ENCODE data around the gene SNRK. TPM values are rescaled to one million over a fixed set of nuclear protein-coding genes. Genes with fewer than 3 reads are reported as not detected.

SNRK gene, protein sequence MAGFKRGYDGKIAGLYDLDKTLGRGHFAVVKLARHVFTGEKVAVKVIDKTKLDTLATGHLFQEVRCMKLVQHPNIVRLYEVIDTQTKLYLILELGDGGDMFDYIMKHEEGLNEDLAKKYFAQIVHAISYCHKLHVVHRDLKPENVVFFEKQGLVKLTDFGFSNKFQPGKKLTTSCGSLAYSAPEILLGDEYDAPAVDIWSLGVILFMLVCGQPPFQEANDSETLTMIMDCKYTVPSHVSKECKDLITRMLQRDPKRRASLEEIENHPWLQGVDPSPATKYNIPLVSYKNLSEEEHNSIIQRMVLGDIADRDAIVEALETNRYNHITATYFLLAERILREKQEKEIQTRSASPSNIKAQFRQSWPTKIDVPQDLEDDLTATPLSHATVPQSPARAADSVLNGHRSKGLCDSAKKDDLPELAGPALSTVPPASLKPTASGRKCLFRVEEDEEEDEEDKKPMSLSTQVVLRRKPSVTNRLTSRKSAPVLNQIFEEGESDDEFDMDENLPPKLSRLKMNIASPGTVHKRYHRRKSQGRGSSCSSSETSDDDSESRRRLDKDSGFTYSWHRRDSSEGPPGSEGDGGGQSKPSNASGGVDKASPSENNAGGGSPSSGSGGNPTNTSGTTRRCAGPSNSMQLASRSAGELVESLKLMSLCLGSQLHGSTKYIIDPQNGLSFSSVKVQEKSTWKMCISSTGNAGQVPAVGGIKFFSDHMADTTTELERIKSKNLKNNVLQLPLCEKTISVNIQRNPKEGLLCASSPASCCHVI
- total RNA-seq (10 to 100 TPM; 35.1 to 47.9 (median 42.1) TPM), polyA plus RNA-seq (10 to 100 TPM; 10.2 to 17.9 (median 17.1) TPM)

DNA sequence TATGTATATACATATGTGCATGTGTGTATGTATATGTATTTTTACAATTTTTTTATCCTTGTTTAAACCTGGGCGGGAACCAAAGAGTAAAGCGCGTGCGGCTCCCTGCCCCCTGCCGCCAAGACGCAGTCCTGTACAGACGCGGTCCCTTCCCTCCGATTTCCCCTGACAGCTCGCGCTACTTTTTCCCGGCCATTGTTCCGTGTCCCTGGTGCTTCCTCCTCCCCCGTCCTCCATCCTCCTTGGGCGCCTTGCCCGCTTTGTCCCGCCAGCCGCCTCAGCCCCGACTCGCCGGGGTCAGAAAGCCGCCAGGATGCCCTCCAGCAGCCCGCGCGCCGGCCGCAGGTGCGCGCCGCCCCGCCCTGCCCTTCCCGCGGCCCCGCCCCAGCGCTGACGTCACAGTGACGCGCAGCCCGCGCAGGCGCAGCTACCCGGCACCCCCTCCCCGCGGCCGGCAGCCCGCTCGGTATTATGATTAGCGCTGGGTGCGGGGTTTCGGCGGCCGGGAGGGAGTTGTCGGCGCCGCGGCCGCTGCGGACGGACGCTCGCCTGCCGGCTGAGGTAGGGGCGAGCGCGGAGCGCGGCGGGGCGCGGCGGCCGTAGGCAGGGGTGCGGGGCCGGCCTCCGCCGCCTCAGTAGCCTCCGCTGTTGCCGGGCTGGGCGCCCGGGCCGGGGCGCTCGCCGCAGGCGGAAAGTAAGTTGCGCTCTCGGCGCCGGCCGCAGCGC lies at the start of gene SNRK:
TSS of gene SNRK (plus strand) at position 426 of the 726 bp plus-strand sequence. CDS start 16,664 bp downstream, outside the sequence.
- WGBS, 2 donors = 0 to 1% methylated on average over 91 of the region's 91 CpGs
- peak within 1 kb of the TSS; percentile 87 to 96 (median 91) for H3K27ac ChIP-seq
- H3K4me1 ChIP-seq = peaks cover 0 to 45% (median 39%) of the 10 kb centered on the region in 4 donors
- H3K27me3 ChIP-seq = no peaks in the 10 kb centered on the region
- no peaks in the 10 kb centered on the region for H3K36me3 ChIP-seq
- no peaks in the 10 kb centered on the region for H3K9me3 ChIP-seq
- H3K4me3 ChIP-seq = peak within 1 kb of the TSS; percentile 54 to 71 (median 66)
- DNase-seq = peak; percentile 93
- intact Hi-C loops (cut with DNase I) = loop anchor here (5.0 kb wide), 8 partner anchors 41 to 406 kb away; partner anchors contain the start of genes ABHD5, ANO10 and POMGNT2
- TF ChIP-seq POLR2A (IDR thresholded peaks at IDR 0.05) (peak in 1 of 2 donors; percentile 23), EP300 (IDR thresholded peaks at IDR 0.05) (peak in 1 of 4 donors; percentile 29), POLR2AphosphoS5 (IDR thresholded peaks at IDR 0.05) (peak; percentile 91 to 97 (median 93))
- TF ChIP-seq, protein P1, sequence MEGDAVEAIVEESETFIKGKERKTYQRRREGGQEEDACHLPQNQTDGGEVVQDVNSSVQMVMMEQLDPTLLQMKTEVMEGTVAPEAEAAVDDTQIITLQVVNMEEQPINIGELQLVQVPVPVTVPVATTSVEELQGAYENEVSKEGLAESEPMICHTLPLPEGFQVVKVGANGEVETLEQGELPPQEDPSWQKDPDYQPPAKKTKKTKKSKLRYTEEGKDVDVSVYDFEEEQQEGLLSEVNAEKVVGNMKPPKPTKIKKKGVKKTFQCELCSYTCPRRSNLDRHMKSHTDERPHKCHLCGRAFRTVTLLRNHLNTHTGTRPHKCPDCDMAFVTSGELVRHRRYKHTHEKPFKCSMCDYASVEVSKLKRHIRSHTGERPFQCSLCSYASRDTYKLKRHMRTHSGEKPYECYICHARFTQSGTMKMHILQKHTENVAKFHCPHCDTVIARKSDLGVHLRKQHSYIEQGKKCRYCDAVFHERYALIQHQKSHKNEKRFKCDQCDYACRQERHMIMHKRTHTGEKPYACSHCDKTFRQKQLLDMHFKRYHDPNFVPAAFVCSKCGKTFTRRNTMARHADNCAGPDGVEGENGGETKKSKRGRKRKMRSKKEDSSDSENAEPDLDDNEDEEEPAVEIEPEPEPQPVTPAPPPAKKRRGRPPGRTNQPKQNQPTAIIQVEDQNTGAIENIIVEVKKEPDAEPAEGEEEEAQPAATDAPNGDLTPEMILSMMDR (IDR thresholded peaks at IDR 0.05) = peak in 2 of 4 experiments; percentile 29 to 35

DNA sequence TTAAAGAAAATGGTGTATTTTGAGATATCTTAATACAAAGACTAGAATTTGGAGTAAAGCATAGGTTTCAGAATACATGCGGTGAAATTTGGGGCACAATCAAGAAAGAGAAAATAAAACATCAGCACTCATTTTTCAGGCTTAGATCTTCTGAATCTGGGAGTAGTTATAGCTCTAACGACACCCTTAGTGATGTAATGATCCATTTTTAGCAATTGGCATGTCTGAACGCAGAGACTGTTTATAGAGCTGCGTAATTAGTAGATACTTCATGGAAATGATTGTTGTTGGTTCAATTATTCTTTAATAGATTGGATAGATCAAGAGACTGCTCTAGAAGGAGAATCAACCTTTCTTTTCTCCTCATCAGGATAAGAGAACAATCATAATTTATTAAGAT lies 47.5 kb upstream of the SNRK start:
- Histone ChIP-seq H3K9me3 (no peaks in the 10 kb centered on the region), H3K27ac (no peak overlapping the region), H3K4me3 (no peak overlapping the region), H3K36me3 (no peaks in the 10 kb centered on the region), H3K27me3 (no peaks in the 10 kb centered on the region), H3K4me1 (no peaks in the 10 kb centered on the region)
- no peak for DNase-seq
- intact Hi-C loops (cut with DNase I) = no loop called here
- WGBS, 2 donors = 62 to 66% methylated on average over 4 of the region's 4 CpGs
- TF ChIP-seq, protein P1 (IDR thresholded peaks at IDR 0.05) = no peak
- TF ChIP-seq POLR2AphosphoS5 (IDR thresholded peaks at IDR 0.05) (no peak), POLR2A (IDR thresholded peaks at IDR 0.05) (no peak), EP300 (IDR thresholded peaks at IDR 0.05) (no peak)

DNA sequence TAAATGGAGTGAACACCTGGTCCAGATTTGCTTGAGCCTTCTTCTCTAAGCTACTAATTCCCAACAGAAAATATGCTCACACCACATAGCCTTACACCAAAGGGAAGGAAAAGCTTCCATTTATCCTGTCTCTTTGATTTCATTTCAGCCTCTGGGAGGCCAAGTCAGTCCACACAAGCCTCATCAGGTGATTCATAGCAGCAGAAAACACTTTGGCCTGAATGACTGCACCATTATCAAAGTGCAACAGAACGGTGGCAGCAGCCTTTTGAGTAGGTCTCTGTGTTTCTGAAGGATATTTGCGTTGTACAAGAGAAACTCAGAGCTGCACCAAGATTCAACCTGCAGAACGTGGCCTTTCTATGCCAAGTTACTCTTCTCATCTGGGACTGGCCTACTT lies 46.6 kb upstream of the SNRK start:
- no peak for DNase-seq
- H3K27ac ChIP-seq = no peak overlapping the region
- H3K4me3 ChIP-seq = no peak overlapping the region
- 90% methylated on average over 3 of the region's 3 CpGs for WGBS, 2 donors
- no peaks in the 10 kb centered on the region for H3K9me3 ChIP-seq
- intact Hi-C loops (cut with DNase I) = no loop called here
- no peaks in the 10 kb centered on the region for H3K36me3 ChIP-seq
- H3K27me3 ChIP-seq = no peaks in the 10 kb centered on the region
- no peak for TF ChIP-seq POLR2AphosphoS5 (IDR thresholded peaks at IDR 0.05)
- TF ChIP-seq EP300 (IDR thresholded peaks at IDR 0.05) = no peak
- TF ChIP-seq, protein P1 (IDR thresholded peaks at IDR 0.05) = no peak
- no peak for TF ChIP-seq POLR2A (IDR thresholded peaks at IDR 0.05)
- no peaks in the 10 kb centered on the region for H3K4me1 ChIP-seq
